SW 1271 (cell line): ENCODE data around the gene FER1L5.

Experiments used
- DNase-seq, 2 experiments: peaks; one replicate each; lab custom pipeline; 2025; lab: John Stamatoyannopoulos, UW

FER1L5 gene

DNA sequence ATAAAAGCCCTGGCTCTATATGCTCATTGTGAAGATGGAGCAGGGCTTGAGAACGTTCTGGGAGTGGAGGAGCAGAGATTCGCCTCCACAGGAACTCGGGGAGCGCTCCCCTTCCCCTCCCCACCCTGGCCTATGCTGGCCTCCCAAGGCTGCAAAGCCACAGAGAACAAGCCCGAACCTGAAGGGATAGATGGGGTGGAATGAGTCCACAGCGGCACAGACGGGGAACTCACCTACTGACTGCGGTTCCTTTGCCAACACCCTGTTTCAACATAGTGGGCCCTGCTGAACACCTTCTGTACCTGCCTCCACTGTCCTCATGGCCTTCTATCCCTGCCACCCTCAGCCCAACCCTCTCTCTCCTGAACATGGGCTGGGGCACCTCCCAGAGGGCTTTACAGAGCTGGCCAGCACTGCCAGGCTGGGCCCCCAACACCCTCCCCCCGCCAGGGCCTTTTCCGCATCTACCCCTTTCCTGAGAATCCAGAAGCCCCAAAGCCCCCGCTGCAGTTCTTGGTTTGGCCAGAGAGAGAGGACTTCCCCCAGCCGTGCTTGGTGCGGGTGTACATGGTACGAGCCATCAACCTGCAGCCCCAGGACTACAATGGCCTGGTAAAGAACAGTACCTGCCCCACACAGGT is 55.8 kb downstream of the FER1L5 start:
- DNase-seq = no peak

DNA sequence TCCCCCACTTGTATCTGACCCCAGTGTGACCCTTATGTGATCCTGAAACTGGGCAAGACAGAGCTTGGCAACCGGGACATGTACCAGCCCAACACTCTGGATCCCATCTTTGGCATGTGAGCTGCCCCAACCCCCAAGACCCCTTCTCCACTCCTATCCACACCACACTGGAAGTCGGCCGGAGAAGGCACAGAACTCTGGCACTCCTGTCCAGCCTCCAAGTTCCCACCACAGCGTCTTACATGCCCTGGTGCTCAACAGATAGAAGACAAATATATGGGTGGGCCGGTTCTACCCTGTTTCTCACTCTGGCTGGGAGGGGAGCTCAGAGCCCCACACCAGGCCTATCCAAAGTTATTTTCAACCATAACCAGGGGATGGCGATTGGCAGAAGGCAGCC is 56.5 kb downstream of the FER1L5 start:
- no peak for DNase-seq

DNA sequence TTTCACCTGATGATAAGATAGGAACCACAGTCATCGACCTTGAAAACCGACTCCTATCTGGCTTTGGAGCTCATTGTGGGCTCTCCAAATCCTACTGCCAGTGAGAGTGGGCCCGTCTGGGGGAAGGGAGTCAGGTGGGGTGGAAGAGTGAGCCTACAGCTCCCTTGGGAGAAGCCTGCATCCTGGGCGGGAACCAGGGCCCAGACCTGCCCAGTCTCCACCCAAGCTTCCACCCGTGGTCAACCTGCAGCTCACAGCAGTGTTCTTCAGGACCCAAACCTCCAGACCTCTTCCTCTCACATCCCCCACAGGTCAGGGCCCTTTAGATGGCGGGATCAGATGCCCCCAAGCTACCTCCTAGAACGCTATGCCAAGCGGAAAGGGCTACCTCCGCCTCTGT is 57.1 kb downstream of the FER1L5 start:
- DNase-seq = no peak

DNA sequence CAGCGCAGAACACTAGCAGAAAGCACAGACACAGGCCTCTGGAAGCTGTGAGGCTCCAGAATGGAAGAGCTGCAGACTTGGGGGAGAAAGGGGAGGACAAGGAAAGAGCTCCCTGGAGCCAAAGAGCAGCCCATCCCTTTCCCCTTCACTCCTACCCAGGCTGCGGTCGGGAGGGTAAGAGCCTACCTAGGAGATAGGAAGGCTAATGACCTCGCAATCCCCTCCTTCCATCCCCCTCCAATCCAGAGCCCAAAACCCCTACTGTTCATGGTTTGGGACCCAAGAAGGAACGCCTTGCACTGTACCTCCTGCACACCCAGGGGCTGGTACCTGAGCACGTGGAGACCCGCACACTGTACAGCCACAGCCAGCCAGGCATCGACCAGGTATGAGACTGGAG is 57.5 kb downstream of the FER1L5 start:
- DNase-seq = no peak

DNA sequence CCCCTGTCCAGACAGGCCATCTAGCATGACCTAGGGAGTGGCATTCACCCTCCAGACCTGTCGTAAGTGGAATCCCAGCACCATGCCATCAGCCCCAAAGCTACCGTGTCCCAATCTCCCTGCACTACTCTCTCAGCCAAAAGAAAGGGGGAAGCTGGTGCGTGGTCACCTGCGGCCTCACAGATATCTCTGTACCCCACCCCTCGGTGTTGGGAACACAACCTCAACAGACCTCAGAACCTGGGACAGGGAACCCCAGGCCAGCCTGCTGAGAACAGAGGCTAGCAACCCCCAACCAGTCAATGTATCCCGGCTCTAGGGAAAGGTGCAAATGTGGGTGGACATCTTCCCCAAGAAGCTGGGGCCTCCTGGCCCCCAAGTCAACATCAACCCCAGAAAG is 59.1 kb downstream of the FER1L5 start:
- DNase-seq = no peak

DNA sequence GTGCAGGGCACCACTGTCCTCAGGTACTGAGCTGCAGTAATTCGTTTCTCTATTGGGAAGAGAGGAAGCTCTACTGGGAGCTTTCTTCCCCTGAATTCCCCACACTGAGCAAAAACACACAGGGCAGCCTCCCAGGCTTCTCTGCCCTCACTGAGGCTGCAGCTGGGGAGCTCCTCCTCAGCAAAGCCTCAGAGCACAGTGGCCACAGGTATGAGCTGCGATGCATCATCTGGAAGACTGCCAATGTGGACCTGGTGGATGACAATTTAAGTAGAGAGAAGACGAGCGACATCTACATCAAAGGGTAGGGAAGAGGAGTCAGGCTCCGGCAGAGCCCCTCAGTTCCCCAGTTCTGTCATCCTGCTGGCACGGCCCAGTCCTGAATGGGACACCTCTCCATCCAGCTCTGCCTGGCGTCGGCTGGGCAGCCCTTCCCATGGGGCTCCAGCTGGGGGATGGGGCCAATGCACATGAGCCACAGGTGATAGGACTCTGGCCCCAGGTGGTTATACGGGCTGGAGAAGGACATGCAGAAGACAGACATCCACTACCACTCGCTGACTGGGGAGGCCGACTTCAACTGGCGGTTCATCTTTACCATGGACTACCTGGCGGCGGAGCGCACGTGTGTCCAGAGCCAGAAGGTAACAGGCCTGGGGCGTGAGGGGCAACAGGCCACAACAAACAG is 59.7 kb downstream of the FER1L5 start:
- DNase-seq = no peak

DNA sequence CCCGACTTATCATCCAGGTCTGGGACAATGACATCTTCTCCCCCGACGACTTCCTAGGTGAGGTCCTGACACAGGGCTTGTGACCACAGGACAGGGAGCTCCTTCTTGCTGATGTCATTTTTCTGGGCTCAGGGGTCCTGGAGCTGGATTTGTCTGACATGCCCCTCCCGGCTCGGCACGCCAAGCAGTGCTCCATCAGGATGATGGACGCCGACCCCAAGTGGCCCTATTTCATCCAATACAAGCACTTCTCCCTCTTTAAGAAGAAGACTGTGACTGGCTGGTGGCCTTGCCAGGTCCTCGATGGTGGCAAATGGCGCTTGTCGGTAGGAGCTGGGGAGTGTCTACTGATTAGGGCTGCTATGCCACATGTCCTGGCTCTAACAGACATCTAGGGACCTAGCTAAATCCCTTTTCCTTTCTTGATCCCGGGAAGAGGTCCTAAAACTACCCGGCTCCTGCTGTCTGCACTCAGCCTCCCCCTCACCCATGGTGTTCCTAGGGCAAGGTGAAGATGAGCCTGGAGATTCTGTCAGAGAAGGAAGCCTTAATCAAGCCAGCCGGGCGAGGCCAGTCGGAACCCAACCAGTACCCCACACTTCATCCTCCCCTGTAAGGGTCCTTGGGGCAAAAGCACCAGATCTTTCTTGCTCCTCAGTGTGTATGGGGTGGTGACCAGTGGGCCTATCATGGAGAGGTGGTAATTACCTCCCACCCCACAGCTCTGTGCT is 60.6 kb downstream of the FER1L5 start:
- no peak for DNase-seq

DNA sequence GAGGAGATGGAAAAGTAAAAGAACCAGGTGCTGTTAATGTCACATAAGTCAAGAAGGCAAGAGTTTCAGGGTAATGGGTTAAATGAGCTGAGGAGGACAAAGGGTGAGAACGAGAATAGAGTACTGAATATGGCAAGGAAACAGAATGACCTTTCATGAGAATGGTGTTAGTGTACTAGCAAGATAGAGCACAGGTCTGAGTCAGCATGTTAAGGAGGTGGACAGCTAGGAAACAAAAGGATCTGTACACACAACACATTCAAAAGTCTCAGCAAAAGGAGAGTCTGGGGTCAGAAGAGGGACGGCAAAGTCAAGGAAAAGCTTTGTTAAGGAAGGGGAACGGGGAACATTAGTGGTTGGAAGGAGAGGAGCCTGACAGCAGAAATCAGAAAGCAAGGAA is 68.4 kb downstream of the FER1L5 start:
- no peak for DNase-seq

DNA sequence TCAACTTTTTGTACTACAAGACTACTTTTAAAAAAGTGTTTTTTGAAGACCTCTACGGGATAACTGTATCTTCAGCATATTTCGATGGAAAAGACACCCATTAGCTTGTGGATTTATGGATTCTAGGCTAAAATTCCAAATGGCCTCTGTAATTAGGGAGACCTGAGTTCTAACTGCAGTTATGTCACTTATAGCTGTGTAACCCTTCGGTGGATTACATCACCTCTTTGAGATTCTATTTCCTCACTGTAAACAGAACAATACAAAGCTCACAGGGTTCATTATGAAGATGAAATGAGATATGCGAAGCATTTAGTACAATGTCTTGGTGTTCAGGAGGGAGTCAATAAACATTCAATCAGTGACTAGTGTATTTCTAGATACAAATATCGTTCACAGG is 73.1 kb downstream of the FER1L5 start:
- DNase-seq = no peak

DNA sequence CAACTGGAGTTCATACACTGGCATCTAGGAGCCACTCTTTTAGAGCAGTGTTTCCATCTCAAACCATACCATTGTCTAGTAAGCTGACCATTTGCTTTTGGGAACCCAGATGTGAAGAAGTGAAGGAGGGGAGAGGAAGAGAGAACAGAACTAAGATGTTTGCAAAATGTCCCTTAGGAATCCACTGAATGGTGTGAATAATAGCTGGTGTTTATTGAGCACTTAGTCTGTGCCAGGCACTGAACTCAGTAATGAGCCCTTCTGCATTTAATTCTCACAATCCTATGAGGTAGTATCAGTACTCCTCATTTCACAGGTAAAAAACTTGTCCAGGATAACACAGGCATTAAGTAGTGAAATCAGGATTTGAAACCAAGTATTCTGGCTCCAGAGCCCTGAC is 73.8 kb downstream of the FER1L5 start:
- no peak for DNase-seq

DNA sequence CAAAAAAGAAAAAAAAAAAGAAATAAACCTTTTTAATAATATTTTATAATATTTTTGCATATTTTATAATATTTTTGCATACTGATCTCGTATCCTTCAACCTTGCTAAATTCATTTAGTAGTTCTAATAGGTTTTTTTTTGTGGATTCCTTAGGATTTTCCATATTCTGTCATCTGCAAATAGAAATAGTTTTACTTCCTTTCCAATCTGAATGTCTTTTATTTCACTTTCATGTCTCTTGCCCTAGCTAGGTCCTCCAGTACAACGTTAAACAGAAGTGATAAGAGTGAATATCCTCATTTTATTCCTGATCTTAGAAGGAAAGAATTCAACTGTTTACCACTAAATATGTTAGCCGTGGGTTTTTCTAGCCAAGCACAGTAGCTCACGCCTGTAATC is 83.6 kb downstream of the FER1L5 start:
- DNase-seq = no peak

DNA sequence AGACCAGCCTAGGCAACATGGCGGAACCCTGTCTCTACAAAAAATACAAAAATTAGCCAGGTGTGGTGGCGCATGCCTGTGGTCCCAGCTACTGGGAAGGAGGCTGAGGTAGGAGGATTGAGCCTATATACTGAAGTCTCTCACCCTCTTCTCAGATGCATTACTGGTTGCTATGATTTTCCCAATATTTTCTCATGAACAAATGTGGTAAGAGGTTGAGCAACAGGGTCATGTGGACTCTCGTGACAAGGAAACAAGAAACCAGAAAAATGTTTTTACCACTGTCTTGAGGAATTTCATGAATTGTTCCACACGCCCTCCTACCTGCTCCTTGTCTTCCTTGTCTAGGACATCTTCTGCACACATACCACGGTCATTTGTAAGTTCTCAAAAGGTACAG is 84.9 kb downstream of the FER1L5 start:
- DNase-seq = no peak

DNA sequence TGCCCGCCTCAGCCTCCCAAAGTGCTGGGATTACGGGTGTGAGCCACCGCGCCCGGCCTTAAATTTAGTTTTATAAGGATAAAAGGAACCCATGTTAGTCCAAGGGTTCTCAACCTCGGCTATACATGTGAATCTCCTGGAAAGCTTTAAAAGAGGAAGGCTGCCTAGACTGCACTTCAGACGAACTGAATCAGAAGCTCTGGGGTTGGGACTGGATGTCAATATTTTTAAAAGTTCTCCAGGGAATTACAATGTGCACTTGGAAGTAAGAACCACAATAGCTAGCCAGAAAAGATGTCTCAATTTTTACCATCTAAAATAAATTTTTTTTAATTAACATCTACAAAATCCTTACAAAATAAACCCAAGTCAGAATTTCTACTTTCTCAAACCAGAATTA is 87.2 kb downstream of the FER1L5 start:
- DNase-seq = no peak

DNA sequence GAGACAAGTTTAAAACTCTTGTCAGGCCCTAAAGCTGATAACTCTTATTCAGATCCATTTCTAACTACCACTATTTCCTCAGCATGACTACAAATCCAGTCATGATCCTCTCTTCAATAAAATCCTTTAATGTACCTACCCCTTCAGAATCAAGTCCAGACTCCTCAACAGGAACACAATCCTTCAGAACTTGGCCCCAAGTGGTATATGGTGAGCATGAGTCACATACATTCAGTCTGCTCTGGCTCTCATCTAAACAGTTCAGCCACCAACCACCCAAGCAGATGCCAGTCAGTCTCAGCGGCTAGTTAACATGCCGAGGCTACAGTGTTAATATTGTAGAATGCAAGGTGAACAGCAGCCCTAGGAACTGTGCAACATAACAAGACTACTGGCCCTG is 87.6 kb downstream of the FER1L5 start:
- no peak for DNase-seq

DNA sequence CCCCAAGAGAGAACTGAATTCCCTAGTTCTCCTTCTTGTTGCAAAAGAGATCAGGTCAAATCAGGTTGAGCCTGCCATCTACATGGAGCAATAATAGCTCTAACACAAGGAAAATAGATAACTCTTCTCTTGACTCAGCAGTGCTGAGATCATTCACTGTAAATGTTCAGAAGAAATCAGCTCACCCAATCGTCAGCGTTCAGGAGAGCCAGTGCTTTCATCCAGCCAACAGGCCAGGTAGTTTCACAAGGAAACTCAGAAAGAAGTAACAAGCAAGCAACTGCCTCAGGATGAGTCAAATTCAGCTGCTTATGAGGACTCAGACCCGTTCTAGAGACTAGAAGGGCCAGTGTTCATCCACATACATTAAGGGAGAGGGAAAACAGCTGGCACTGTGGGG is 91.4 kb downstream of the FER1L5 start:
- DNase-seq = no peak

DNA sequence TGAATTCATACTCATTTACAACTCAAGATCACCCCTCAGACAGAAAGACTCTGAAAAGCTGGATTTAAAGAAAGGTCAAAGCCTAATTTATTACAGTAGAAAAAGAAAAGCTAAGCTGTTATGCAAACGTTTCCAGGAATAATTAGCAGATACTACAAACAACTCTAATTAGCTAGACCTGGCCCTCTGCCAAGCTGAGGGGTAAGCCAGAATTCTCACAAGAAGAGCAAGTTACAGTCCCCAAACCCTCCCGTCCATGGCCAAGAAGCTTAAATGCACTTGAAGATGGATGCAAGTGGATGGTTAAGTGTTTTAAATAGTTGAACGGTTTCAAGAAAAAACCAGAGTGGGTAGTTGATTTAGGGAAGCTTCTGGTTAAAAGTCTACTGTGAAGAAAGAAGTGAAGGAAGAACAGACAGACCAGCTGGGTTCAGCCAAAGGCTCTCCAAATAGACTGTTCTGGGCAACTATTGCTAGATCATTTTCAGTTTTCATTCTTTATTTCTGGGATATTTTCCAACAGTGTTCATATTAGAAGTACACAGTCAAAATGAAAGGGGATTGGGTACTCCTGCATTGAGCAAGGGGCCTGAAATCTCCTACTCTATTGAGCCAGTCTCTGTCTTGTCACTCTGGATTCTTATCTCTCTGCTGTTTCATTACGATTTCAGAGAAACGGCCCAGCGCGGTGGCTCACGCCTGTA is 92.5 kb downstream of the FER1L5 start:
- DNase-seq = no peak

DNA sequence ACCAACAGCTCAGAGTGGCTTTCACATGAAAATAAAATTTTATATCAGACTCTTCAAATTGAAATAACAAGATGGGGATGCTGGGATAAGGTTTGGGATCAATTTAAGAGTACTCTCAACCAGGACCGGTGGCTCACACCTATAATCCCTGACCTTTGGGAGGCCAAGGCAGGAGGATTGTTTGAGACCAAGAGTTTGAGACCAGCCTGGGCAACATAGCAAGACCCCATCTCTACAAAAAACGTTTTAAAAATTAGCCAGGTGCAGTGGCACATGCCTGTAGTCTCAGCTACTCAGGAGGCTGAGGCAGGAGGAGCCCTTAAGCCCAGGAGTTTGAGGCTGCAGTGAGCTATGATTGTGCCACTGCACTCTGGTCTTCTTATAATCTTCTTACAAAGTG is 94.7 kb downstream of the FER1L5 start:
- DNase-seq = no peak

DNA sequence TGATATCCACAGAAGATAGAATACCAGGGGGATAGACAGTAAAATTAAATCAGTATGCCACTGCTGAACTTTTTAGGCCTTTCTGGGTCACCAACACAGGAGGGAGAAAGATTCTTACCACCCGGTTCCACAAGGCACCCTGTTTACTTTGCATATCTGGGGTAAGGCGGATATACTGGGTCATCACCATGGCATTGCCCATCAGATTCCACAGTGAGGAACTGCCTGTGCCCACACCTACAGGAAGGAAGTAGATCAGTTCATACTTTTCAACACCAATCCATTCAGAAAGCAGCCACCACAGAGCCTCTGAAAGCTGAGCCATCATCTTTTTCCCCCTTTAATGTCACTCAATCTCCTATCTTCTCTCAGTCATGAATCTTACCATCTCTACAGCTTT is 95.3 kb downstream of the FER1L5 start:
- peak in 1 of 2 experiments; percentile 11 for DNase-seq

DNA sequence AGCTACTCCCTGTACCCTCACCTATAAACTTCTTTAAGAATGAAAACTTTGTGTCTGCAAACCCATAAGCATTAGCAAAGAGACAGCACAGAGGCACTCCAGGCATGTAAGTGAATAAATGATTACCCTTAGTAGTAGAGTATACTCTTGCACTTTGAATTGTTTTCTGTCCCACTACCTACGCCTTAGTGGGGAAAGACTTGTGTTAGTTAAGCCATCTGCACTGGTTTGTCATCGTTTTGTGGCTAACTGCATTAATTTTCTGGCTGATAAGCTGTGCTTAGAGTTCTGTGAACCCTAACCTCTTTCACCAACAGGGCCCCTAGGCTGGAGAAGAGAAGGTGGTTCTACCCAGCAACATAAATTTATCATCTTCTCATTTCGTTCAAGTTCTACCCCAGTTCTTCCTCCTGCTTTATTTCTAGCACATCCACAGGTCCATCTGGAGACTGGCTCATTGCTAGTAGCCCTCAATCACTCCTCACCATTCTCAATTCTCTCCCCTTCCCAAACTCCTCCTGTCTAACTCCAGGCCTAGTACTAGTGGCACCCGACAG is 96.6 kb downstream of the FER1L5 start:
- DNase-seq = no peak

DNA sequence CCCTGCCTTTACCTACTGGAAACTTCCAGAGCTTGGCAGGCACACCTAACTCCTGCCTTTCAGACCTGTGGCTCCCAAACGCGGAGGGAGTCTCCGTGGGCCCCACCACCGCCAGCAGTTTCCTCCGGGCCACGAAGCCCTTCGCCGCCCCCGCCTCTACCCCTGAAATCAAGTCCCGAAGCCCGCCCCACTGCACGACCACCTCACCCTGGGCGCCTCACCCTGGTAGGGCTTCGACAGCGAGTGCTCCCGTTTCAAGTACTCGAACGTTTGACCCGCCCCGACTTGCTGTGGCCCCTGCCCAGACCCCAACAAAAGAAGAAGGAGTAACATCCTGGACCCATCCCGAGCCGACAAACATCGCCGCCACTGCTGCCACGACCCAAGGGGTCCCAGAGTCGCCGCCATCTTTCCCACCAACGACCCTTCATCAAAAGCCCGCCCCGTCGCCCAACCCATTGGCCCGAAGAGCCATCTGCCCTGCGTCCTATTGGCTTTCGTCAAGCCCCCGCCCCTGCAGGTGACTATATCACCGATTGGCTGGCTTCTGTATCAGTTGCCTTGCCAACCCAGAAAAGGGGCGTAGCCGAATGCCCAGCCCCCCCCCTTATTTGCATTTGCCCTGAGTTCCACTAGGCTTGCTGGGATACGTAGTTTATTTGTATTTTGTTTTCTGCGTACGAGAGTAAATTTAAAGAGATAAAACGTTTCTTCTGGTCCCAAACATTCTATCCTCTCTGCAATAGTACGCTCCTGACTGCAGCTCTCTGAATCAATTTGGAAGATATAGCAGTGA is 97.3 kb downstream of the FER1L5 start, which contains the start of gene LMAN2L:
Gene LMAN2L, minus strand, starts transcription at position 432 of the 796 bp plus-strand sequence. Its CDS starts 24 bp downstream, at position 408.
- DNase-seq = peak; percentile 97 to 99

DNA sequence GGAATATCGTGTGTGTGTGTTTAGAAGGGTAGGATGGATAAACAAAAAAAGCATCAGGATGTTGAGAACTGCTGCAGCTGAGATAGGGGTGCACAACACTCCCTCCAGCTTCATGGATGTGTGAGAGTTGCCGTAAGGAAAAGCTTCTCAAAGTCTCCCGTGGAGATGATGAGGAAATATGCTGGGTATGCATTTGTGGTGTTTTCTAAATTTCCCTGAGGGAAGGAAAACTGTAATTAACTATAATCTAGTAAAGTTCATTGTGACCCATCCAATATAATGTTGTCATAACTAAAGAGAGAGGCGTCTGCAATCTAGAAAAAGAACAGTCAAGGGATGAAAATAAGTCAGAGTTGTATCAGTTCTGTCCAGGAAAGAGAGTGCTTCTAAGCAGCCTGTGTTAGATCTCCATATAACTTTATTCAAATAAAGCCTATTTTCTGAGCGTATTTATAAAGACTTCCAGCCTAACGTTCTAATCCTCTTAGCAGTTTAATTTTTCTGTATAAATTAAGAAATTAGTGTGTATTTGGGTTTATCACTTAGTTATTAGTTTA is 104.6 kb downstream of the FER1L5 start:
- no peak for DNase-seq
